ENCODE data around the gene JMJD1C.
"Not testable (repeated sequence)": the region's sequence is repeated elsewhere in the genome, so short reads cannot be mapped to it uniquely, and the experiment has no call there.

JMJD1C gene, protein sequence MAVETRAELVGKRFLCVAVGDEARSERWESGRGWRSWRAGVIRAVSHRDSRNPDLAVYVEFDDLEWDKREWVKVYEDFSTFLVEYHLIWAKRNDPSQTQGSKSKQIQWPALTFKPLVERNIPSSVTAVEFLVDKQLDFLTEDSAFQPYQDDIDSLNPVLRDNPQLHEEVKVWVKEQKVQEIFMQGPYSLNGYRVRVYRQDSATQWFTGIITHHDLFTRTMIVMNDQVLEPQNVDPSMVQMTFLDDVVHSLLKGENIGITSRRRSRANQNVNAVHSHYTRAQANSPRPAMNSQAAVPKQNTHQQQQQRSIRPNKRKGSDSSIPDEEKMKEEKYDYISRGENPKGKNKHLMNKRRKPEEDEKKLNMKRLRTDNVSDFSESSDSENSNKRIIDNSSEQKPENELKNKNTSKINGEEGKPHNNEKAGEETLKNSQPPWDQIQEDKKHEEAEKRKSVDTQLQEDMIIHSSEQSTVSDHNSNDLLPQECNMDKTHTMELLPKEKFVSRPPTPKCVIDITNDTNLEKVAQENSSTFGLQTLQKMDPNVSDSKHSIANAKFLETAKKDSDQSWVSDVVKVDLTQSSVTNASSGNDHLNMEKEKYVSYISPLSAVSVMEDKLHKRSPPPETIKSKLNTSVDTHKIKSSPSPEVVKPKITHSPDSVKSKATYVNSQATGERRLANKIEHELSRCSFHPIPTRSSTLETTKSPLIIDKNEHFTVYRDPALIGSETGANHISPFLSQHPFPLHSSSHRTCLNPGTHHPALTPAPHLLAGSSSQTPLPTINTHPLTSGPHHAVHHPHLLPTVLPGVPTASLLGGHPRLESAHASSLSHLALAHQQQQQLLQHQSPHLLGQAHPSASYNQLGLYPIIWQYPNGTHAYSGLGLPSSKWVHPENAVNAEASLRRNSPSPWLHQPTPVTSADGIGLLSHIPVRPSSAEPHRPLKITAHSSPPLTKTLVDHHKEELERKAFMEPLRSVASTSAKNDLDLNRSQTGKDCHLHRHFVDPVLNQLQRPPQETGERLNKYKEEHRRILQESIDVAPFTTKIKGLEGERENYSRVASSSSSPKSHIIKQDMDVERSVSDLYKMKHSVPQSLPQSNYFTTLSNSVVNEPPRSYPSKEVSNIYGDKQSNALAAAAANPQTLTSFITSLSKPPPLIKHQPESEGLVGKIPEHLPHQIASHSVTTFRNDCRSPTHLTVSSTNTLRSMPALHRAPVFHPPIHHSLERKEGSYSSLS (N-terminal part only)

DNA sequence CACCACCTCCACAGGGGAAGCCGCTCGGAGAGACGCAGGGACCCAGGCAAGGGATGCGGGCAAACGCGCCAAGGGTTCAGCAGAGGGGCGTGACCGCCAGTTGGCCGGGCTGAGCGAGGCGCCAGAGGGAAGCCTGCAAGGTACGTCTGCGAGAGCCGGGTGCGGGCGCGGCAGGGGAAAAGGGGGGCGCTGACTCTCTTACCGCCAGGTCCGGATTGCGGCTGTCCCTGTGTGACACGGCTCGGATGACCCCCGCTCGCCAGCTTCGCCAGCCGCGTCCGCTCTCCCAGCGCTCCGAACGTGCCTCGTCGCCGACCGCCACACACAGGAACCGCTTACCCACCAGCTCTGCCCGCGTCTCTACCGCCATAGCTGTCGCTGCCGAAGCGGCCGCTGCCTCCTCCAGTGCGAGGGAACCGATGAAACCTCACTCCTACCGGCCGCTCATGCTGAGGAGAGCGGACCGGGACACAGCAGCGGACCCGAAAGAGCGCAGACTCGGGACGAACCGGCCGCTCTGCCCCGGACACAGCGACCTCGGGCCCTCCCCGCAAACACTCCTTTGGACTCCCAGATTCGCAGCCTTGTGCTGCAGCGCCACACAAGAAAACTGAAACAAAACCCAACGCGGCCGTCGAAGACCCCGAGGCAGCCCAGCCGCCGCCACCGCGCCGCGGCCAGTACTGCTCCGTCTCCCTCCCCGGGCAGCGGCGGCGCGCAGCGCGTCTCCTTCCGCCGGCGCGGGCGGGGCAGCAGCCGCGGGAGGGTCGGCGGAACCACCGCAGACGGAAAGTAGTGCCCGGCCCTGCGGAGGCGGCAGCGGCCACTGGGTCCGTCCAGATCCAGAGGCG, at the start of gene JMJD1C:
TSS of gene JMJD1C (minus strand) at position 685 of the 851 bp plus-strand sequence. CDS start at position 370, 315 bp downstream.
- no peaks in the 10 kb centered on the region for H3K27me3 Mint-ChIP-seq
- H3K9me3 Mint-ChIP-seq: no peaks in the 10 kb centered on the region
- no peaks in the 10 kb centered on the region for H3K36me3 Mint-ChIP-seq
- H3K4me3 Mint-ChIP-seq: peak within 1 kb of the TSS; percentile 97
- ATAC-seq (ENCODE audit: low read depth): peak; percentile 75
- DNase-seq (ENCODE audit: low spot score in 2 of 2): peak; percentile 58 to 74
- H3K4me1 Mint-ChIP-seq: peaks cover 20% of the 10 kb centered on the region
- H3K27ac Mint-ChIP-seq: peak within 1 kb of the TSS; percentile 95

DNA sequence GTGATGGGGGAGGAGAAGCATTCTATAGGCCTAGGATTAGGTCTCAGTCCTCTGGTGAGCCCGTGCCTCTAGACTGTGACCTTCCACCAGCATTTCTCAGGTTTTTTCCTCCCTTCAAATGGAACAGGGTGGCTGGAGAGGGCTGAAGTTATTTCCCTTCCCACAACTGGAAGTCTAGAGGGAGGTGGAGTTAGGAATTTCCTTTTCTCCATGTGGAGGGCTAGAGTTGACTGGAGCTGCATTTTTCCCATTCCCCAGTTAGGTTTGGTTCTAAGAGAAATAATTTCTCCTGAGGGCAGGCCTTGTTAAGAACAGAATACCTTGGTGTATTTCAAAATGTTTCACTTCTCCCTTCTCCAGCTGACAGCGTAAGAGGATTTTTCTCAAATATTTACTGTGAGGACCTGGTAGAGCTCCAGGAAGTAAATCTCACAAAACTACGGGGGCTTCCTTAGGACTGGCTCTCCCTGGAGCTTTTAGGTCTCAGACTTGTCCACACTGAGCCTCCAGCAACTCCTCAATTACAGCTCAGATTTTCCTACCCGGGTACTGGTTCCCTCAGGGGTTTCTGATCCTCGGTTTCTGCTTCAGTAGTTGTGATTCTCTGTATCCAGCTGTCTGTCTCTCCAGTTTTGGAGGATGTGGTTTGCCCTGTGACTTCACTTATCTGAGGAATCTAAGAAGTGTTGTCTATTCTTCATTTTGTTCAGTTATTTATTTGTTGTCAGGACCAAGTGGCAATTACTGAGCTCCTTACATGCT, 49.4 kb upstream of the JMJD1C start:
- ATAC-seq (ENCODE audit: low read depth) (no peak), DNase-seq (ENCODE audit: low spot score in 2 of 2) (no peak)
- Mint-ChIP-seq H3K27me3 (no peaks in the 10 kb centered on the region), H3K36me3 (peaks cover 13% of the 10 kb centered on the region), H3K27ac (no peak overlapping the region), H3K9me3 (no peaks in the 10 kb centered on the region), H3K4me1 (peaks cover 24% of the 10 kb centered on the region), H3K4me3 (no peak overlapping the region)

DNA sequence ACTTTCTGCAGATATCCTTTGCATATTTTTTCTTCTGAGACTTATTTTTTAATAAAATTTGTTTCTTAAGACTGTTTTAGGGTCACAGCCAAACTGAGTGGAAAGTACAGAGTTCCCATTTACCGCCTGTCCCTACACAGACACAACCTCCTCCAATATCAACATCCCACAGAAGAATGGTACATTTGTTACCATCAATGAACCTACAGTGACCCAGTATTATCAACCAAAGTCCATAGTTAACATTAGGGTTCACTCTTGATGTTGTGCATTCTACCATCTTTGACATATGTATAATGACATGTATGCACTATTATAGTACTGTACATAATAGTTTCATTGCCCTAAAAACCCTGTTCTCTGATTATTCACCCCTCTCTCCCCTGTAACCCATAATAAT, 40.8 kb upstream of the JMJD1C start:
- Mint-ChIP-seq H3K4me3 (no peak overlapping the region), H3K9me3 (no peaks in the 10 kb centered on the region), H3K27me3 (no peaks in the 10 kb centered on the region), H3K36me3 (peaks cover 2% of the 10 kb centered on the region), H3K27ac (peak overlapping the region; percentile 19), H3K4me1 (peaks cover 23% of the 10 kb centered on the region)
- ATAC-seq (ENCODE audit: low read depth) (no peak), DNase-seq (ENCODE audit: low spot score in 2 of 2) (no peak)

DNA sequence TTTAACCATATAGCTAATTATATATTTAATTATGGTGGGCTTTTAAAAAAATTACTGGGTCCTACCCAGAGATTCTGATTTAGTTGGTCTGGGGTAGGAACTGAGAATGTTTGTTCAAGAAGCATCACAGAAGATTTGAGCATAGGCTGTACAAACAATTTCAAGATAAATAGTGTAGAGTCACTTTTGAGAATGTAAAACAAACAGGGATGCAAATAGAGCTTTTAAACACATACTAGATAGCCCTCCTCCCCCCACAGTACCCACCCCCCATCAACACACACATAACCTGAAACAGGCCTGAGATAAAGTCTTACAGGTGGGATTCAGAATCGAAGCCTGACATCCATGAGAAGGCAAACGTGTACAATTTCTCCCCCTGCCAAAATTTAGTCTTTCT, 39.8 kb upstream of the JMJD1C start:
- DNase-seq (ENCODE audit: low spot score in 2 of 2) (no peak), ATAC-seq (ENCODE audit: low read depth) (no peak)
- H3K9me3 Mint-ChIP-seq: no peaks in the 10 kb centered on the region
- no peaks in the 10 kb centered on the region for H3K27me3 Mint-ChIP-seq
- H3K4me3 Mint-ChIP-seq: no peak overlapping the region
- H3K36me3 Mint-ChIP-seq: peaks cover 4% of the 10 kb centered on the region
- no peak overlapping the region for H3K27ac Mint-ChIP-seq
- peaks cover 23% of the 10 kb centered on the region for H3K4me1 Mint-ChIP-seq

DNA sequence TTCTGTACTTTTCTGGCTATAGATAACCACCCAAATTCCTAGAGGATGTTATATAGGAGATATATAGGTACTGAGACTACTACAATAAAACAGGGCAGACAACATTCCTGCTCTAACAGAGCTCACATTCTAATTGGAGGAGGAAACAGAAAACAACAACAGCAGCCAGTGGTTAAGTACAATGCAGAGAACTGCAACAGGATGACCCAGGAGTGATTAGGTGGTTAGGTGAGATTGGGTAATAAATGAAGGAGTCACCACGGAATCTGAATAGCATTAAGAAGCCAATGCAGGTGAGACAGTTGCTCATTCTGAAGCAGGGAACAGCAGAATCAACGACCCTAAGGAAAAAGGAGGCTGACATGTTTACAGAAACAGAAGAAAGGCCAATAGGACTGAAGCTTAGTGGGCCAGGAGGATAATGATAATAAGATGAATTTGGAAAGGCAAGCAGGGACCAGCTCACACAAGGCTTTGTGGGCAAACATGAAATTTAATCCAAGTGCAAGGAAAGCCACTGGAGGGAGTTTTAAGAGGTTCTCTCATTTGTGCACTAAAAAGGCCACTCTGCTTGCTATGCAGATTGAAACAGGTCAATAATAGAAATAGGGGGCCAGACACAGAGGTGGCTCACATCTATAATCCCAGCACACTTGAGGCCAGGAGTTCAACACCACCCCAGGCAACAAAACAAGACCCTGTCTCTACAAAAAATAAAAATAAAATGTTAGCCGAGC, 38.5 kb upstream of the JMJD1C start:
- Mint-ChIP-seq H3K4me1 (peaks cover 21% of the 10 kb centered on the region), H3K4me3 (no peak overlapping the region), H3K9me3 (no peaks in the 10 kb centered on the region), H3K27me3 (no peaks in the 10 kb centered on the region), H3K27ac (no peak overlapping the region), H3K36me3 (peaks cover 7% of the 10 kb centered on the region)
- ATAC-seq (ENCODE audit: low read depth) (no peak), DNase-seq (ENCODE audit: low spot score in 2 of 2) (no peak)

DNA sequence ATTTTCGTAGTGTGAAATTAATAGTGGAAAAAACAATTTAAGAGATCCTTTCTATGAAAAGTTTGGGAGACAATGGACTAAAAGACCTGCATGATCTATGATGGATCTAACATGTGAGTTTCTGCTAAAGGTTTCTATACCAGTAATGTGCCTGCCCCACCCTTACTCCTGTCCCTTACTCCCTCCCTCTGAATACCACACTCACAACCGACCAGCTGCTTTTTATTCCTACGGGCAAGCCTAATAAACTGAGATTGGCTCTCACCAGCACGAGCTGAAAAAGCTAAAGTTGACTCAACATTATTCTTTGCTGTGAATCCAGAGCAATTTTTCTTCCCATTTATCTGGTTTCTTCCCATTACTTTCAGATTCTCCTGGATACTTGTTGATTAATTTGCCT, 37.6 kb upstream of the JMJD1C start:
- Mint-ChIP-seq H3K9me3 (no peaks in the 10 kb centered on the region), H3K36me3 (peaks cover 7% of the 10 kb centered on the region), H3K4me3 (no peak overlapping the region), H3K4me1 (peaks cover 25% of the 10 kb centered on the region), H3K27me3 (no peaks in the 10 kb centered on the region), H3K27ac (no peak overlapping the region)
- no peak for ATAC-seq (ENCODE audit: low read depth)
- no peak for DNase-seq (ENCODE audit: low spot score in 2 of 2)

DNA sequence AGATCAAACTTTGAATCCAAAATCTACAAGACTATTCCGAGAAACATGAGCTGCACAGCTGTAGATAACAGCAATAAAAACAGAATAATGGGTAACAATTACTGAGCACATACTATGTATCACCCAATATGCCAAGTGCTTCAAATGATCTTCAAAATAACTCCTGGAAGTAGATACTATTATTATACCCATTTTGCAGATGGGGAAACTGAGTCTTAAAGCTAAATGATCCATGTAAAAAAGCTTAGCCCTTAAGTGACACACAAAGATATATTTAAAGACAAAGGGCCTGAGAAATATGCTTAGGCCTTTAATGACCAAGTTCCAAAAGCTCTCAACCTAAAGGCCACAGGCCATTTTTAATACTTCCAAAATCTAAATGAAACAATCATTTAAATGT, 37.1 kb upstream of the JMJD1C start:
- Mint-ChIP-seq H3K36me3 (peaks cover 7% of the 10 kb centered on the region), H3K4me3 (no peak overlapping the region), H3K27ac (no peak overlapping the region), H3K27me3 (no peaks in the 10 kb centered on the region), H3K4me1 (peaks cover 24% of the 10 kb centered on the region), H3K9me3 (no peaks in the 10 kb centered on the region)
- DNase-seq (ENCODE audit: low spot score in 2 of 2): no peak
- ATAC-seq (ENCODE audit: low read depth): no peak

DNA sequence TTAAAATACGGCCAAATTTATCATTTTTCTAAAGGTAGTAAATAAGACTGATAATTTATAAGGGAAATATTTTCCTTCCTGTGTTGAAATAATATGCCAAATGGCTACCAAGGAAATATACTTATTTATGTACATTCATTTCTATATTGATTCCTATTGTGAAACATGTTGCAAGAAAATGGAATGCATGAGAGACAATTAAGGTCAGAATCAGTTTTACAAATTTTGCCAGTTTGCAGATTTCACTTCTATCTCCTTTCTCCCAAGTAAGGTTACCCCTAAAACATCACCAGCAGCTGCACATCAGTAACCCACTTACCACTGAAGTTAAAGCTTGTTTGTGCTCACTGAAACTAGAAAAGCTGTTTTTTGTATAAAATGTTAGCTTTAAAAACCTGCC, 36.2 kb upstream of the JMJD1C start:
- Mint-ChIP-seq H3K4me1 (peaks cover 26% of the 10 kb centered on the region), H3K27me3 (no peaks in the 10 kb centered on the region), H3K27ac (no peak overlapping the region), H3K4me3 (no peak overlapping the region), H3K9me3 (no peaks in the 10 kb centered on the region), H3K36me3 (peaks cover 5% of the 10 kb centered on the region)
- no peak for DNase-seq (ENCODE audit: low spot score in 2 of 2)
- ATAC-seq (ENCODE audit: low read depth): no peak

DNA sequence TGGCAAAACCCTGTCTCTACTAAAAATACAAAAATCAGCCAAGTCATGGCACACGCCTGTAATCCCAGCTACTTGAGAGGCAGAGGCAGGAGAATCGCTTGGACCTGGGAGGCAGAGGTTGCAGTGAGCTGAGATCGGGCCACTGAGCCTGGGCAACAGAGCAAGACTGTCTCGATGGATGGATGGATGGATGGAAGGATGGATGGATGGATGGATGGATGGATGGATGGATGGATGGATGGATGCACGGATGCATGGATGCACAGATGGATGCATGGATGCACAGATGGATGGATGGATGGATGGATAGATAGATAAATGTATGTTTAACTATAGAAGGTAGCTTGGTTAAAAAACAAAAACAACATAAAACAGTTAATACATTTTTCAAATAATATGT, 34.8 kb upstream of the JMJD1C start:
- not testable (repeated sequence) for H3K27ac Mint-ChIP-seq, H3K27me3 Mint-ChIP-seq

DNA sequence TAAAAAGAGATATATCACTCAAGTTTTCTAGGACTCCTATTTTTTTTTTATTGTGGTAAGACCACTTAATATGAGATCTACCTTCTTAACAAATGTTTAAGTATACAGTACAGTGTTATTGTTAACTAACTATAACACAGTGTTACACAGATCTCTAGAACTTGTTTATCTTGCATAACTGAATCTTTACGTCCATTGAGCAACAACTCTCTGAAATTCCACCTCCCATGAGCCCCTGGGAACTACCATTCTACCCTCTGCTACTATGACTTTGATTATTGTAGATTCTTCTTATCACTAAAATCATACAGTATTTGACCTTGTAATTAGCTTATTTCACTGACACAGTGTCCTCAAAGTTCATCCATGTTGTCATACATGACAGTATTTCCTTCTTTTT, 32.9 kb upstream of the JMJD1C start:
- no peak overlapping the region for H3K27ac Mint-ChIP-seq
- H3K36me3 Mint-ChIP-seq: peaks cover 9% of the 10 kb centered on the region
- ATAC-seq (ENCODE audit: low read depth) (no peak), DNase-seq (ENCODE audit: low spot score in 2 of 2) (no peak)
- no peaks in the 10 kb centered on the region for H3K9me3 Mint-ChIP-seq
- H3K4me3 Mint-ChIP-seq: no peak overlapping the region
- no peaks in the 10 kb centered on the region for H3K27me3 Mint-ChIP-seq
- H3K4me1 Mint-ChIP-seq: peaks cover 20% of the 10 kb centered on the region

More for the DNA sequence above, 34.8 kb upstream of the JMJD1C start:
- peaks cover 28% of the 10 kb centered on the region for H3K4me1 Mint-ChIP-seq
- H3K36me3 Mint-ChIP-seq; H3K4me3 Mint-ChIP-seq; DNase-seq (ENCODE audit: low spot score in 2 of 2); H3K9me3 Mint-ChIP-seq; ATAC-seq (ENCODE audit: low read depth): not testable (repeated sequence)

DNA sequence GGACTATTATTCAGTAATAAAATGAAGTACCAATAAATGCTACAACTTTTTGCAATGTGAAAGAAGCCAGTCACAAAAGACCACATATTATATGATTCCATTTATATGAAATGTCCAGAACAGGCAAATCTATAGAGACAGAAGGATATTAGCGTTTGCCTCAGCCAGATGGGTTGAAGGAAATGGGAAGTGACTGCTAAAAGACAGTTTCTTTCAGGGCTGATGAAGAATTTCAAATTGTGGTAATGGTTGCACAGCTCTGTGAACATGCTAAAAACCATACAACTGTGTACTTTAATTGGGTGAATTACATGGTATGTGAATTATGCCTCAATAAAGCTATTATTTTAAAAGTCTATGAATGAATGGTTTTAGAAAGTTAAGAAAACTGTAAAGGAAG, 31.5 kb upstream of the JMJD1C start:
- ATAC-seq (ENCODE audit: low read depth) (peak; percentile 35), DNase-seq (ENCODE audit: low spot score in 2 of 2) (no peak)
- H3K27ac Mint-ChIP-seq: no peak overlapping the region
- H3K4me1 Mint-ChIP-seq: peaks cover 16% of the 10 kb centered on the region
- peaks cover 9% of the 10 kb centered on the region for H3K36me3 Mint-ChIP-seq
- H3K9me3 Mint-ChIP-seq: no peaks in the 10 kb centered on the region
- no peaks in the 10 kb centered on the region for H3K27me3 Mint-ChIP-seq
- no peak overlapping the region for H3K4me3 Mint-ChIP-seq

DNA sequence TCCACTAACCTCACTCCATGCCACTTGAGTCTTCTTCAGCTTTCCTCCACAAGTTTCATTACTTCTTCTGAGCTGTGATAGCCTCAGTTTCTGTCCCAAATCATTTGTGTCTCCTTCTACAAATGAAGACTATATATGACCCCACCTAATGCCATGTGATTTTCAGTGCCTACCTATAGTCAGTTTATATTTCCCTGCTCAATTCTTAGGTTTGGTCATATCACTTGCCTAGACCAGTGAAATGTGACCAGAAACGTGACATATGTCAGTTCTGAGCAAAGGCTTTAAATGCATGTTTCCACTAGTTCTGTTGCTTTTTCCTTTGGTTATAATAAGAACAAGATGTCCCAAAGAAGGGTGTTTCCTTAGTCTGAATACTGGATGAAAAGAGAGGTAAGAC, 30.8 kb upstream of the JMJD1C start:
- no peak overlapping the region for H3K4me3 Mint-ChIP-seq
- H3K27me3 Mint-ChIP-seq: no peaks in the 10 kb centered on the region
- H3K27ac Mint-ChIP-seq: no peak overlapping the region
- H3K9me3 Mint-ChIP-seq: no peaks in the 10 kb centered on the region
- peaks cover 16% of the 10 kb centered on the region for H3K4me1 Mint-ChIP-seq
- H3K36me3 Mint-ChIP-seq: peaks cover 9% of the 10 kb centered on the region
- DNase-seq (ENCODE audit: low spot score in 2 of 2) (no peak), ATAC-seq (ENCODE audit: low read depth) (no peak)

Data from memory B cell (primary cell).